Sigmoid colon (tissue), 4 donors: ENCODE results near the gene PCBP3.

Source experiments
- EP300 ChIP-seq, 4 donors: sonication (generic); formaldehyde crosslinking; IDR thresholded peaks; one replicate each; pipeline ENCODE4 v1.6.1; 2017; ENCODE audit warnings: antibody characterized with exemption in 4 of 4
- POLR2AphosphoS5 ChIP-seq, 4 donors: sonication (generic); formaldehyde crosslinking; IDR thresholded peaks; one replicate each; pipeline ENCODE4 v1.6.1; 2017; ENCODE audit warnings: antibody characterized with exemption in 4 of 4
- TF ChIP-seq, protein P1 (sequence below), 4 experiments: fragments of 450-650 bp in 3 of 4; fragments of 200-600 bp in 1 of 4; IDR thresholded peaks; one replicate each; pipeline ENCODE4 v1.5.1; 2016 to 2019; ENCODE audit warnings: antibody characterized with exemption in 4 of 4, mild to moderate bottlenecking in 3 of 4, moderate library complexity in 2 of 4

DNA sequence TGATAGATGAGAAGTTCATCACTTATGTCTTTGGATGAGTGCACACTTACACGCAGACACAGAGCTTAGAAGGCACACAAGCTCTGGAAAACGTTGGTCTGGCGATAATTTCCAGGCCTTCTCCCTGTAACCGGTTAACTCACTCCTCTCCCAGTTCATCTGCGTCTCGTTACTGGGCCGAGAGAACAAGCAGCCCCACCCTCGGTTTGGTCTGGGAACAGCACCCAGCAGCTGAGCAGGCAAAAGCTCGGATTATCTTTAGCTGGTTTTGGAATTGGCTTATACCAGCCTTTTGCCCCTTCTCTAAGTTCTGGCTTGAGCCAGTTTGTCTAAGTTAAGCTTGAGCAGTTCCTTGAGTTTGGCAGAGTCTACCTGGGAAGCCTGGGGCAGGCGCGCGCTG, 310.7 kb downstream of the PCBP3 start:
- TF ChIP-seq, protein P1, sequence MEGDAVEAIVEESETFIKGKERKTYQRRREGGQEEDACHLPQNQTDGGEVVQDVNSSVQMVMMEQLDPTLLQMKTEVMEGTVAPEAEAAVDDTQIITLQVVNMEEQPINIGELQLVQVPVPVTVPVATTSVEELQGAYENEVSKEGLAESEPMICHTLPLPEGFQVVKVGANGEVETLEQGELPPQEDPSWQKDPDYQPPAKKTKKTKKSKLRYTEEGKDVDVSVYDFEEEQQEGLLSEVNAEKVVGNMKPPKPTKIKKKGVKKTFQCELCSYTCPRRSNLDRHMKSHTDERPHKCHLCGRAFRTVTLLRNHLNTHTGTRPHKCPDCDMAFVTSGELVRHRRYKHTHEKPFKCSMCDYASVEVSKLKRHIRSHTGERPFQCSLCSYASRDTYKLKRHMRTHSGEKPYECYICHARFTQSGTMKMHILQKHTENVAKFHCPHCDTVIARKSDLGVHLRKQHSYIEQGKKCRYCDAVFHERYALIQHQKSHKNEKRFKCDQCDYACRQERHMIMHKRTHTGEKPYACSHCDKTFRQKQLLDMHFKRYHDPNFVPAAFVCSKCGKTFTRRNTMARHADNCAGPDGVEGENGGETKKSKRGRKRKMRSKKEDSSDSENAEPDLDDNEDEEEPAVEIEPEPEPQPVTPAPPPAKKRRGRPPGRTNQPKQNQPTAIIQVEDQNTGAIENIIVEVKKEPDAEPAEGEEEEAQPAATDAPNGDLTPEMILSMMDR (IDR thresholded peaks at IDR 0.05), result peak in 3 of 4 experiments; percentile 28 to 45 (median 29)
- TF ChIP-seq EP300 (IDR thresholded peaks at IDR 0.05) (no peak), POLR2AphosphoS5 (IDR thresholded peaks at IDR 0.05) (peak in 1 of 4 donors; percentile 13)
